Measurements from ENCODE around the gene LRFN5.
"Not testable (repeated sequence)": the region's sequence is repeated elsewhere in the genome, so short reads cannot be mapped to it uniquely, and the experiment has no call there.

Gene LRFN5

GRCh38 chr14:41911155-41911554 lies 304.5 kb downstream of the LRFN5 start:
- DNase-seq, result not testable (repeated sequence)

GRCh38 chr14:41913398-41913797 lies 306.7 kb downstream of the LRFN5 start:
- no peak for DNase-seq

GRCh38 chr14:41915732-41916131 lies 309.1 kb downstream of the LRFN5 start:
- DNase-seq, result no peak

DNA sequence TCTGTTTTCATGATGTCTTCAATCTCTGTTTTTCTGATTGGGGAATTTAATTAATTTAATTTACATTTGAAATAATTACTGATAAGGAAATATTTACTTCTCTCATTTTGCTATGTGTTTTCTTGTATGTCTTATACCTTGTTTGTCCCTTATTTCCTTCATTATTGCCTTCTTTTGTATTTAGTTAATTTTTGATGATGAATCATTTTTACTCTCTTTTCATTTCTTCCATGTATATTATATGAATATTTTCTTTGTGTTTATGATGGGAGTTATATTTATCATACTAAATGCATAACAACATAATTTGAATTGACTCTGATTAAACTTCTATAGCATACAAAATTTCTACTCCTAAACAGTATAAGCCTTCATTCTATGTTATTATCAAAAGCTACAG lies 309.6 kb downstream of the LRFN5 start:
- DNase-seq, result no peak

GRCh38 chr14:41925409-41925808 lies 318.7 kb downstream of the LRFN5 start:
- DNase-seq, result no peak

GRCh38 chr14:41950428-41951151 lies 343.9 kb downstream of the LRFN5 start:
- DNase-seq, result no peak

All from stimulated activated CD4-positive, alpha-beta T cell treated with anti-CD3 and anti-CD28 coated beads, Interleukin-4, amount 100 ng/mL, for 24 hours (primary cell).